IMR-90 (cell line): ENCODE measurements around the gene TNFRSF14. TPM values are rescaled to one million over a fixed set of nuclear protein-coding genes. Genes with fewer than 3 reads are reported as not detected.
"Not testable (repeated sequence)": the region's sequence is repeated elsewhere in the genome, so short reads cannot be mapped to it uniquely, and the experiment has no call there.

Experiments
- ATAC-seq: fragments of 200-7000 bp; cut with Tn5 transposase; 2 replicates; pipeline ENCODE4 v1.9.1; 2020; ENCODE audit warnings: low read depth, mild to moderate bottlenecking, moderate library complexity
- BruUV-seq: library from RNA; stranded (reverse); fragments of 400-500 nt; replicated peaks from 2 replicates; lab custom pipeline; 2021; lab: Mats Ljungman, UMichigan
- CTCF ChIA-PET: fragments of 300-600 bp; formaldehyde crosslinking; extraction: SDS; loops from one replicate; lab custom pipeline; 2021; ENCODE audit warnings: antibody characterized with exemption; lab: Yijun Ruan, JAX
- POLR2A ChIA-PET: fragments of 300-600 bp; sonication (Branson Sonifier 250); formaldehyde crosslinking; loops from one replicate; lab custom pipeline; 2022; ENCODE audit warnings: antibody characterized with exemption; ENCODE audit not compliant: unreplicated experiment; lab: Charles Lee
- DNase-seq: peaks from one replicate; pipeline ENCODE4 v3.0.0; 2013
- H2AFZ ChIP-seq: replicated peaks from 2 replicates; pipeline ENCODE3; 2013; ENCODE audit warnings: low read length, mild to moderate bottlenecking; ENCODE audit not compliant: poor library complexity
- H2AK5ac ChIP-seq: 2 replicates; pipeline ENCODE4 v1.6.1; 2013; ENCODE audit warnings: low read depth, low read length, inconsistent platforms
- H2AK9ac ChIP-seq: replicated peaks from 2 replicates; pipeline ENCODE3; 2013; ENCODE audit warnings: mild to moderate bottlenecking, low read depth, low read length, moderate library complexity; ENCODE audit not compliant: poor library complexity
- H2BK120ac ChIP-seq: 2 replicates; pipeline ENCODE4 v1.6.1; 2013; ENCODE audit warnings: low read depth, low read length, inconsistent platforms
- H2BK15ac ChIP-seq: 3 replicates; pipeline ENCODE4 v1.6.1; 2013; ENCODE audit warnings: low read depth, low read length, inconsistent platforms
- H2BK20ac ChIP-seq: 2 replicates; pipeline ENCODE4 v1.6.1; 2013; ENCODE audit warnings: low read depth, mild to moderate bottlenecking, inconsistent platforms, low read length, moderate library complexity
- H2BK5ac ChIP-seq: 2 replicates; pipeline ENCODE4 v1.6.1; 2013; ENCODE audit warnings: mild to moderate bottlenecking, low read depth, low read length, inconsistent platforms; ENCODE audit not compliant: poor library complexity, severe bottlenecking
- H3K14ac ChIP-seq: replicated peaks from 2 replicates; pipeline ENCODE4 v1.6.1; 2013; ENCODE audit warnings: low read depth, low read length, inconsistent platforms
- H3K18ac ChIP-seq: 2 replicates; pipeline ENCODE4 v1.6.1; 2013; ENCODE audit warnings: low read depth, low read length, control low read depth
- H3K23ac ChIP-seq: 2 replicates; pipeline ENCODE4 v1.6.1; 2013; ENCODE audit warnings: low read depth, low read length, inconsistent platforms
- H3K27ac ChIP-seq: 2 replicates; pipeline ENCODE4 v1.5.1; 2013; ENCODE audit warnings: mild to moderate bottlenecking, control low read depth, low read length; ENCODE audit not compliant: insufficient read depth
- H3K27me3 ChIP-seq: 2 replicates; pipeline ENCODE4 v1.6.1; 2013; ENCODE audit warnings: low read length; ENCODE audit not compliant: control insufficient read depth, insufficient read depth
- H3K36me3 ChIP-seq: 2 replicates; pipeline ENCODE4 v1.6.1; 2013; ENCODE audit warnings: low read length, mixed read lengths; ENCODE audit not compliant: control insufficient read depth, insufficient read depth
- H3K4ac ChIP-seq: 2 replicates; pipeline ENCODE4 v1.6.1; 2013; ENCODE audit warnings: low read depth, low read length, inconsistent platforms
- H3K4me1 ChIP-seq: 2 replicates; pipeline ENCODE4 v1.6.1; 2013; ENCODE audit warnings: low read length, mixed read lengths; ENCODE audit not compliant: control insufficient read depth, insufficient read depth
- H3K4me2 ChIP-seq: 2 replicates; pipeline ENCODE4 v1.6.1; 2013; ENCODE audit warnings: low read depth, mild to moderate bottlenecking, control low read depth, low read length, moderate library complexity
- H3K4me3 ChIP-seq: 2 replicates; pipeline ENCODE4 v1.5.1; 2013; ENCODE audit warnings: low read depth, mild to moderate bottlenecking, control low read depth, low read length, moderate library complexity; ENCODE audit not compliant: insufficient read depth
- H3K56ac ChIP-seq: 2 replicates; pipeline ENCODE4 v1.6.1; 2013; ENCODE audit warnings: low read length, inconsistent platforms; ENCODE audit not compliant: insufficient read depth; ENCODE audit errors: extremely low read depth
- H3K79me1 ChIP-seq, 2 experiments: 2 replicates each; pipeline ENCODE4 v1.6.1; 2013; ENCODE audit warnings: low read length in 2 of 2, inconsistent platforms in 1 of 2, low read depth in 1 of 2
- H3K9ac ChIP-seq: 2 replicates; pipeline ENCODE4 v1.6.1; 2013; ENCODE audit warnings: low read depth, low read length, control low read depth
- H3K9me1 ChIP-seq: 2 replicates; pipeline ENCODE4 v1.6.1; 2013; ENCODE audit warnings: low read length, inconsistent platforms; ENCODE audit not compliant: insufficient read depth
- H3K9me3 ChIP-seq: 2 replicates; pipeline ENCODE4 v1.6.1; 2013; ENCODE audit warnings: low read length; ENCODE audit not compliant: control insufficient read depth, insufficient read depth
- H4K20me1 ChIP-seq: 2 replicates; pipeline ENCODE4 v1.6.1; 2013; ENCODE audit warnings: low read length, inconsistent platforms; ENCODE audit not compliant: insufficient read depth
- H4K5ac ChIP-seq: 2 replicates; pipeline ENCODE4 v1.6.1; 2013; ENCODE audit warnings: mild to moderate bottlenecking, low read depth, low read length, control low read depth
- H4K8ac ChIP-seq, 2 experiments: 2 replicates each; pipeline ENCODE4 v1.6.1; 2013; ENCODE audit warnings: low read depth in 2 of 2, low read length in 2 of 2, control low read depth in 1 of 2, inconsistent platforms in 1 of 2
- H4K91ac ChIP-seq: 2 replicates; pipeline ENCODE4 v1.6.1; 2013; ENCODE audit warnings: low read depth, low read length, inconsistent platforms; ENCODE audit not compliant: insufficient read depth
- WGBS, 2 experiments: methylation state at CpG; one replicate each; pipeline versions ENCODE4 v1.1.5 to v1.1.7; 2013; ENCODE audit warnings: missing lambda C conversion rate in 2 of 2; ENCODE audit not compliant: insufficient read length in 1 of 2; ENCODE audit errors: extremely low coverage in 2 of 2; 5-methylcytosine and 5-hydroxymethylcytosine counted together
- dilution Hi-C: fragments of 300-500 bp; cut with HindIII; formaldehyde crosslinking; loops from one replicate; pipeline ENCODE4 v1.14.3; 2018; ENCODE audit warnings: low sequenced_read_pairs; ENCODE audit not compliant: unreplicated experiment
- in situ Hi-C: fragments of 300-500 bp; cut with MboI; formaldehyde crosslinking; loops from 3 replicates; pipeline ENCODE4 v1.14.3; 2019; ENCODE audit warnings: low sequenced_read_pairs, inconsistent platforms, mixed read lengths
- intact Hi-C: fragments of 100-400 bp; cut with micrococcal nuclease; formaldehyde crosslinking; loops from 2 replicates; pipeline ENCODE4 v1.10.0; 2022
- polyA plus RNA-seq, 3 experiments: library from polyadenylated mRNA; depleted of rRNA; stranded (reverse); fragments of >200 nt; gene quantifications; 2 replicates each; pipeline ENCODE4 v1.2.3, GENCODE V29; 2012; ENCODE audit warnings: low replicate concordance in 1 of 3
- total RNA-seq: library from RNA; depleted of rRNA; stranded (reverse); fragments of >200 nt; gene quantifications from 2 replicates; pipeline ENCODE4 v1.2.3, GENCODE V29; 2012

The TNFRSF14 gene
- total and polyA plus RNA-seq, 2 of the 4 experiments (the other 2 are of a cell fraction), result 1.3 to 4.2 TPM

DNA sequence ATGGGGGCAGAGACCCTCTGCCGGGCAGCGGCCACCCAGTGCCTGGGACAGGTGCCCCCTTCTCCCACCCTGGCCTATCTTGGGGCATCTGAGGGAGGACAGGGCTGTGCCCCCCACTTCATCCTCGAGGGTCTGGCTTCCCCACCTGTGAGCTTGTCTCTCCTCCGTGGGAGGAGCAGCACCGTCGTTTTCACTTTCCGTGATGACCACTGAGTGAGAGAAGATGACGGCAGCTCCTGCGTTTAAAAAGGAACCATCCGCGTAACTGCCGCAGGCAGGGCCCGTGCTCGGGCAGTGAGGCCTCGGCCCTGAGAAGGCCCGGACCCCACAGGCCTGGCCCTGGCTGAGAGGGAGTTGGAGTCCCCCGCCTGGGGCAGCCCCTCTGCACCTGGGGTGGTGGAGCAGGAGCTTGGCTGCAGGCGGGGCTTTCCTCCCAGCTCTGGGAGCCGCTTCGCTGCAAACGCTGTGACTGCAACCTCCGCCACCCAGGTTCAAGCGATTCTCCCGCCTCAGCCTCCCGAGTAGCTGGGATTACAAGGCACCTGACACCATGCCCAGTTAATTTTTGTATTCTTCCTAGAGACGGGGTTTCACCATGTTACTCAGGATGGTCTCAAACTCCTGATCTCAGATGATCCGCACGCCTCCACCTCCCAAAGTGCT, 6.7 kb upstream of the TNFRSF14 start:
- in situ Hi-C loops, result loop anchor here (25.0 kb wide), 1 partner anchor 362 kb away; the partner anchor contains the start of gene FAAP20

GRCh38 chr1:2550309-2550861, 5.8 kb upstream of the TNFRSF14 start:
- H3K27ac ChIP-seq, H3K9me1 ChIP-seq, H2AFZ ChIP-seq, POLR2A ChIA-PET, H3K27me3 ChIP-seq, H2AK5ac ChIP-seq, H2BK15ac ChIP-seq, H3K4ac ChIP-seq, H3K4me3 ChIP-seq, intact Hi-C loops, H3K56ac ChIP-seq, H4K8ac ChIP-seq, H3K4me2 ChIP-seq, H3K9ac ChIP-seq, DNase-seq, H4K20me1 ChIP-seq, H3K36me3 ChIP-seq, H2BK120ac ChIP-seq, H3K18ac ChIP-seq, BruUV-seq, H3K9me3 ChIP-seq, dilution Hi-C loops, H2AK9ac ChIP-seq, H4K91ac ChIP-seq, H3K14ac ChIP-seq, H2BK20ac ChIP-seq, H2BK5ac ChIP-seq, H3K23ac ChIP-seq, in situ Hi-C loops, ATAC-seq, CTCF ChIA-PET, H4K5ac ChIP-seq: not testable (repeated sequence)
- 33% methylated on average over 3 of the region's 12 CpGs; no CpG with 5 or more reads in 1 of the 2 experiments for WGBS, 2 experiments
- H3K4me1 ChIP-seq, result peaks cover 10% of the 10 kb centered on the region
- H3K79me1 ChIP-seq, result peaks cover 0 to 10% of the 10 kb centered on the region in 2 experiments; a peak in 1 of 4 replicates

More for the DNA sequence above, 6.7 kb upstream of the TNFRSF14 start:
- H4K91ac ChIP-seq, H3K23ac ChIP-seq, H3K4me2 ChIP-seq, H3K9me1 ChIP-seq, H3K27ac ChIP-seq, H2AK5ac ChIP-seq, H2BK120ac ChIP-seq, H2AFZ ChIP-seq, H4K5ac ChIP-seq, H3K36me3 ChIP-seq, H3K56ac ChIP-seq, BruUV-seq, H3K9me3 ChIP-seq, DNase-seq, H3K4me3 ChIP-seq, POLR2A ChIA-PET, H2BK15ac ChIP-seq, ATAC-seq, H2BK20ac ChIP-seq, H3K9ac ChIP-seq, H3K4ac ChIP-seq, H4K20me1 ChIP-seq, dilution Hi-C loops, CTCF ChIA-PET, H2BK5ac ChIP-seq, H3K14ac ChIP-seq, H3K27me3 ChIP-seq, H2AK9ac ChIP-seq, H3K18ac ChIP-seq: not testable (repeated sequence)
- Histone ChIP-seq H4K8ac (peak overlapping the region in 1 of 2 experiments; percentile 88; a peak in 2 of 4 replicates), H3K4me1 (peaks cover 10% of the 10 kb centered on the region), H3K79me1 (peaks cover 0 to 10% of the 10 kb centered on the region in 2 experiments; a peak in 1 of 4 replicates)
- intact Hi-C loops, result loop anchor here (5.0 kb wide), 1 partner anchor 117 kb away; no protein-coding TSS in a partner anchor
- 94% methylated on average over 11 of the region's 28 CpGs; no CpG with 5 or more reads in 1 of the 2 experiments for WGBS, 2 experiments
